Effector CD8-positive, alpha-beta T cell (primary cell): Measurements from ENCODE around the gene GRIN2C.
A peak's percentile ranks its signal among the peaks of the same experiment; 100 is the strongest.
"Not testable (repeated sequence)": the region's sequence is repeated elsewhere in the genome, so short reads cannot be mapped to it uniquely, and the experiment has no call there.

Experiments used
- DNase-seq: peaks from one replicate; lab custom pipeline; 2025; lab: John Stamatoyannopoulos, UW

The GRIN2C gene

GRCh38 chr17:74879308-74879707 lies 19.6 kb upstream of the GRIN2C start:
- no peak for DNase-seq

DNA sequence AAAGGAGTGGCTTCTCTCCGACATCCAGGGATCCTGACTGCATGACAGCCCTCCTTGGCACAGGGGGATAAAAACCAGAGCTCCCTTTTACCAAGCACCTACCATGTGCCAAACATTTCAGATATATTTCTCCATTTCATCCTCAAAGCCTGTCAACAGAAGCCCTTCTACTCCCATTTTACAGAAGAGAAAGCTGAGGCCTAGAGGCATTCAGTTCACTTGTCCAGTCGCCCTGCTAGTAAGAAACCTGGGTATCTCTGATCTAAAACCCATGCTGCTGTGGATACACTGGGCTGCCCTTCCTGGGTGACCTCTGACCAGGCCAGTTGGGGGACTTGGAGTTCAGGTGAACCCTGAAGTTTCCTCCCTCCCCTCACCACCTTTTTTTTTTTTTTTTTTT lies 19.0 kb upstream of the GRIN2C start:
- no peak for DNase-seq

DNA sequence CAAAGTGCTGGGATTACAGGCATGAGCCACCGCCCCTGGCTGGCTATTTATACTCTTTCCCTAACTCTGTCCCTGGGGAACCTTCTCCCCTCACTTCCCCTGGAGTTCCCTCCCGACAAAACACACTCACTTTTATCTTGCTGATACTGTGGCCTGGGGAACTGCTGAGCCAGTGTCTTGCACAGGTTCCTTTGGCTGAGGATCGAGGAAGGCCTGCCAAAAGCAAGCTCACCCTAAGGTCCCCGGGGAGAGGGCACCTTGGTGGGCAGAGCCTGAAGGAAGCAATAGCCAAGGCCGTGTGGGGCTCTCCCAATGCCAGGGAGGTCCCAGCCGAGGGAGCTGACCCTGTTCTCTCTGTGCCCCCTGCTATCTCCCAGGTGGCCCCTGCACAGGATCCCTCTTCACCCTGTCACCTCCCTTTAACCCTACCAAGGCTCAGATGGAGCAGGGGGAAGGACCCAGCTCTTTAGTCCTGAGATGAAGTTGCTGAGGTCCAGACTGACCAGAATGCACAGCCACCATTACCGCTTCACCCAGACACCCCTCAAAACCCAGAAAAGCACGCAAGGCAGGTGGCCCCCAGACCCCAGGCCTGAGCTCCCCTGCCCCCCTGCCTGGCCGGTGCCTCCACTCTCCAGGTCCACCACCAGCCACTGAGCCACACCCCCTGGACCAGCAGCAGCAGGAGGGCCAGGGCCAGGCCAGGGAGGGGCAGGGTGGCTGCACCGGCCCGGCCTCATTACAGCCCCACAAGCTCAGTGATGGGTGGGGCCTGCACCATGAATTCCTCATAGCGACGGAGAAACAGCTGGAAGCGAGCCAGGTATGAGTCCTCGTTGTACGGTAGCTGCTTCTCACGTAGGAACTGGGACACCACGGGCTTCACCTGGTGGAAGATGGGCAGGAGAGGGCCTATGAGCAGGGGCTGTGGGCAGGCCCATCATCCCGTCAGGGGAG lies 18.2 kb upstream of the GRIN2C start:
- DNase-seq: no peak

DNA sequence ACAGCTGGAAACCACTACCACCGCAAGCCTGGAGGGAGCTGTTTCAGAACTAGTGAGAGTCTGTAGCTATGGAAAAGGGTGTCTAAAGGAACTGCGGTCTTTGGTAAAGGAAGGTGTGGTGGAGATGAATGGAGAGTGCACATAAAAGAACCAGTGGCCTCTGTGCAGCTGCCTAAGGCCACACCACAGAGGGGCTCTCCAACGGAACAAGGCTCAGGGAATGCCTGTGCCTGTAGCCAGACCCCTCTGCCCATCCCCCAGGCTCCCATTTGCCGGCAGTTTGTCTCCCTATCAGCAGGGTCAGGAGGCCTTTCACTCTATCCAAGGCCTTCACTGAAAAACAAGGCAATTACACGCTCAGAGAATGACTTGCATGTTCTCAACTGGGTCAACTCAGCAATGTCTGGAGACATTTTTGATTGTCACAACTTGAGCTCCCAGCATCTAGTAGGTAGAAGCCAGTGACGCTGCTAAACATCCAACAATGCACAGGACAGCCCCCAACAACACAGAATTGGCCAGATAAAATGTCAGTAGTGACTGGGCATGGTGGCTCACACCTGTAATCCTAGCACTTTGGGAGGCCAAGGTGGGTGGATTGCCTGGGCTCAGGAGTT lies 16.4 kb upstream of the GRIN2C start:
- no peak for DNase-seq

- DNase-seq: no peak
Observed at GRCh38 chr17:74875155-74875976, 15.7 kb upstream of the GRIN2C start.

DNA sequence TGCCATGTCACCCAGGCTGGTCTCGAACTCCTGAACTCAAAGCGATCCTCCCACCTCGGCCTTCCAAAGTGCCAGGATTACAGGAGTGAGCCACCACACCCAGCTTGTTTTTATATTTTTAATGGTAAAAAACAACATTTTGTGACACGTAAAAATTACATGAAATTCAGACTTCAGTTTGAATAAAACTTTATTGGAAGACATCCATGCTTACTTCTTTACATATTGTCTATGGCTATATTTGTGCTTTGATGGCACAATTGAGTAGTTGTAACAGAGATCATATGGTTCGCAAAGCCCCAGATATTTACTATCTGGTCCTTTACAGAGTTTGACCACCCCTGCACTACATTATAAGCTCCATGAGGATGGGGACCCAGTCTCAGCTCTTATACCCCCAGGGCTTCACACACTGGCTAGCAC lies 14.9 kb upstream of the GRIN2C start:
- no peak for DNase-seq

DNA sequence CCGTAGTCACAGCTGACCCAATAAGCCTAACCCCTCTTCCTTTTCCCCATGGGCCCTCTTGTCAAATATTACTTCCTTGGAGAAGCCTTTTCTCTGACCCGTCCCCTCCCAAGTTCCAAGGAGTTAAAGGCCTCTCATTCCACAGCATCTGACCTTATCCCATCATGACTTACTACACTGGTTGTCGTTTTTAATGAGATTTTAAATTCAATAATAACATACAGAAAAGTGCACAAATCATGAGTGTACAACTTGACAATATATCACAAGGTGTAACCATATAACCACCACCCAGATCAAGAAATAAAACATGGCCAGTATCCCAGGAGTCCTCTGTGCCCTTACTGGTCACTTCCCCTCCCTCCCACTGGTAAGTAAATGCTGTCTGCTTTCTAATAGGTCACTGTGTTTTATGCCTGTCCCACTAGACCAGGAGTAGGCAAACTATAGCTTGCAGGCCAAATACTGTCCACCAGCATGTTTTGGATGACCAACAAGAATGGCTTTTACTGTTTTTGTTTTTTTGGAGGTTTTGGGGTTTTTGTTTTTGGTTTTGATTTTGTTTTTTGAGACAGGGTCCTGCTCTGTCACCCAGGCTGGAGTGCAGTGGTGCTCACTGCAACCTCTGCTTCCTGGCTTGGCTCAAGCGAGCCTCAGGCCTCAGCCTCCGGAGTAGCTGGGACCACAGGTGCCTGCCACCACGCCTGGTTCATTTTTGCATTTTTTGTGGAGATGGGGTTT lies 14.4 kb upstream of the GRIN2C start:
- DNase-seq: no peak

DNA sequence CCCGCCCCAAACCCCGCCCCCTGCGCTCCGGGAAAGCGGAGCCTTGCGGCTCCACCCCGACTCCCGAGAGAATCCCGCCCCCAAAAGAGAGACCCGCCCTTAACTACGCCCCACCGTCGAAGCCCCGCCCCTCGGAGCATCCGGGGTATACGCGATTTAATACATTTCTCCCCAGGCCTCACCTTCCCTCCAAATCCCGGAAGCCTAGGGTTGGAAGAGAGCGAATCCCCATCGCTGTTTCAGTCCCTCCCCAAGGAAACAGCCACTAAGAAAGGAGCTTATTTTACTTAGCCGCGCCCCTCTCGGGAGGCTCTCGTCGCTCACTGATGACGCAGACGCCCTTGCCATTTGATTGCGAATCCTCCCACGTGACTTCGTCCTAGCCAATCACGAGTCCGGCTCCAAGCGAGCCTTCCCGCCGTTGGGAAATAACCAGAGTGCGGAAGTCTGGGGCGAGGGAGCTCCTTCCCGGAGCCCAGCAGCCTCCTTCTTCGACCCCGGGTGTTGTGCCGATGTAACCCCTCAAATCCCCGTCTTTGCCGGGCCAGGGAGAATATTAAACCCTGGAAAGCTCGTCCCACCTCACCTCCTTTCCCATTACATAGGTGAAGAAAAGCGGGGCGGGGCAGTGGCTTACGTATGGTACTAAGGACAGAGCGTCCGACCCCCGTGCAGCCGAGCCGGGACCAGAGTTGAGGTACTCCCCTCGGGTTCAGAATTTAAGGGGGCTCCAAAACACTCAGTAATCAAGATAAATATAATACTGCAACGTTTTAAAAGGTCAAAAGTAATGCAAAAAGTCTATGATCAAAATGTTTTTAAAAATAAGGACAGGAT lies 13.6 kb upstream of the GRIN2C start:
- peak; percentile 100 for DNase-seq

DNA sequence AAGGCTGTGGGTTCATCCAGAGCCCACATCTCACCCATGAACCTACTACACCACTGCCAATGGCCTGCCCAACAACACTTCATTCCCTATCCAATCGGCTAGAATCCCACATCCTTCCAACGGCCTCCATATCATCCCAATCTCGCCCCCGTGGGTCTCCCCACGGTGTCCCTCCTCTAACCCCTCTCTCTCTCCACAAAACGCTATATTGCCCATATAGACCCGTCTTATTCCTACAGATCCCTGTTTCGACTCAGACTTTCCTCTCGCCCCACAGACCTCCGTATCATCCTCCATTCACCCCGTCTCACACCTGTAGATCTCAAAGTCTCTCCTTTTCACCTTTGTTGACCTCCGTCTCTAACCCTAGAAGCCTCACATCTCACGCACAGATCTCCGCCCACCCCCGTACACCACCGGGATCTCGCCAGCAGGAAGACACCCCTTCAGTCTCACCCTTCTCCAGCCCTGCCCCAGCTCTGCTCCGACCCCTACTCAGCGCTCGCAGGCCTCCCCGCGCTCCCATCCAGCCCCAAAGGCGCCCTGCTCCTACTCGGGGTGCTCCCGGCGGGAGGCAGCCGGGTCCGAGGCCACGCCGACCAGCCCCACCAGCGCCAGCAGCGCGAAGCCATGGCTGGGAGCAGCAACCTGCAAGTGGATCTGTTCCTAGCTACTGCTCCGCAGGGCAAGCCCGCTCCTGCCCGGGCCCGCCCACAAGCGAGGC lies 12.8 kb upstream of the GRIN2C start, which contains the start of gene FDXR:
Gene FDXR (minus strand): TSS at position 682 of the 724 bp plus-strand sequence. CDS start 50 bp downstream, at position 632.
- DNase-seq: no peak

GRCh38 chr17:74871356-74872076 lies 11.8 kb upstream of the GRIN2C start:
- DNase-seq: no peak

- no peak for DNase-seq
Observed at GRCh38 chr17:74870512-74870911, 10.8 kb upstream of the GRIN2C start.

DNA sequence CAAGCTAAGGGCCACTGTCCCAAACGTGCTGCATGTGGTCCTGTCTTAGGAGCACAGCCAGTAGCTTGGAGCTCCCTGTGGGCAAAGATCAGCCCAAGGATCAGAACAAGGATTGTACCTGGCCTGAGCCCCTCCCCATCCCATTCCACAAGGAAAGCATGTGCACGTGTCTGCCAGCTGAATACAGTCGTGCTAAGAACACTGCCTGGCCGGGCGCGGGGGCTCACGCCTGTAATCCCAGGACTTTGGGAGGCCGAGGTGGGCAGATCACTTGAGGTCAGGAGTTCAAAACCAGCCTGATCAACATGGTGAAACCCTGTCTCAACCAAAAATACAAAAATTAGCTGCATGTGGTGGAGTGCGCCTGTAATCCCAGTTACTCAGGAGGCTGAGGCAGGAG lies 10.3 kb upstream of the GRIN2C start:
- DNase-seq: not testable (repeated sequence)

- DNase-seq: no peak
Observed at GRCh38 chr17:74868908-74869255, 9.2 kb upstream of the GRIN2C start.

GRCh38 chr17:74868251-74868907 lies 8.7 kb upstream of the GRIN2C start:
- no peak for DNase-seq

GRCh38 chr17:74866198-74866835 lies 6.6 kb upstream of the GRIN2C start:
- DNase-seq: no peak

DNA sequence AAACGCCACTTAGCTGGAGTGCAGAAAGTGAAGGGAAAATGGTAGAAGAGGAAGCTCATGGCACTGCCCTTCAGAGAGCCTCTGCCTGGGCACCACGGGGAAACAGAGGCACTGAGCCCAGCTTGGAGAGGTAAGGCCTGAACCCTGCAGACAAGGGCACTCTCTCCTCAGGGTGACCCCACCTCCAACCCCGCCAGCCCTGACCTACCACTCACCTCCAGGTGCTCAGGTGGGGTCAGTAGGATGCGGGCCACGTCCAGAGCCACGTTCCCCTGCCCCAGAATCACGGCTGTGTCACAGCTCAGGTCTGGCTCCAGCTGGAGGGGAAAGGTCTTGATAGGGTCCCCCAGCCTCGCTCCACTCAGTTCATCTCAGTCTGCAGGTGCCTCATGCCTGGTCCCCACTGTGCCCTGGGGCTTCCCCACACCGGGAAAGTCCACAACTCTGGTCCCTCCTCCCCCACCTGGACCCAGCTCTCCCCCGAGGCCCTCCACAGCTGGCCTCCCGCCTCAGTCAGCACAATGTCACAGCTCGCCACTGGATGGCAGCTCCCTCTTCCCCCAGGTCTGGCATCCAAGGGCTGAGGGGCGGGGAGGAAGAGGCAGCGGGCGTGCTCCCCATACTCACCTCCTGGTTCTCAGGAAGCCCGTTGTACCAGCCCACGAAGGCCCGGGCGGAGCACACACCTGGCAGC lies 6.0 kb upstream of the GRIN2C start:
- DNase-seq: no peak

DNA sequence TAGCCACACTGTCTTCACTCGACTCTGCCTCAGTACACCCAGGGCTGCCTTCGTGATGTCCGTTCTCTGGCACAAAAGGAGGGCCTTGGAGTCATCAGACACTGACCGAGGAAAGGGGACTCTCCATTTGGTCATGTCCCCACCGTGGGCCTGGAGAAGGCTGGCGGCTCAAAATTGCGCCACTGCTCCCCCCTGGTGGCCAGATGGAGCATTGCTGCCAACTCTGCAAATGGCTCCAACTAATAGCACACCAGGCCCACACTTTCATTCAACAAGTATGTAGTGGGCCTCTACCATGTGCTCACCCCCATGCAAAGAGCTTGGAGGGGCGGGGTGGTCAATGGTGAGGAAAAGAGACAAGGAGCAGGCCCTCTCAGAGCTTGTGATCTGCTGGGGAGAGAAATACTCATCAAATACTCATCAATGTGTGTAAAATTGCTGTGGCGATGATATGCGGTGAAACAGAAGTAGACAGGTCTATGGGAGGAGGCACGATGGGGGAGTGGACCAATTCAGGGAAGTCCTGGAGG lies 5.2 kb upstream of the GRIN2C start:
- peak; percentile 59 for DNase-seq
